ENCODE measurements around the gene FKBP15.

GRCh38 chr9:113131689-113132151 is 89.4 kb downstream of the FKBP15 start:
- no peak for TF ChIP-seq POLR2A (IDR thresholded peaks at IDR 0.05; ENCODE audit: low read length)
- no peak for TF ChIP-seq GATA1 (IDR thresholded peaks at IDR 0.05; ENCODE audit: low read depth, low read length)

Measured in erythroblast (primary cell).